NCI-H187 (cell line): ENCODE measurements around the gene LMX1B.
A peak's percentile ranks its signal among the peaks of the same experiment; 100 is the strongest.

Experiments
- DNase-seq, 2 experiments: peaks; one replicate each; lab custom pipeline; 2025; lab: John Stamatoyannopoulos, UW

The LMX1B gene

GRCh38 chr9:126658956-126659555 lies 45.3 kb downstream of the LMX1B start:
- DNase-seq = no peak

GRCh38 chr9:126661122-126661520 lies 47.4 kb downstream of the LMX1B start:
- no peak for DNase-seq

- no peak for DNase-seq
Measured at GRCh38 chr9:126661521-126662251, 48.0 kb downstream of the LMX1B start.

- no peak for DNase-seq
Measured at GRCh38 chr9:126663661-126664072, 49.9 kb downstream of the LMX1B start.

GRCh38 chr9:126664900-126665643 lies 51.3 kb downstream of the LMX1B start:
- no peak for DNase-seq

- no peak for DNase-seq
Measured at GRCh38 chr9:126665644-126666035, 51.9 kb downstream of the LMX1B start.

- DNase-seq = no peak
Measured at GRCh38 chr9:126666155-126666803, 52.6 kb downstream of the LMX1B start.

- peak; percentile 35 to 37 for DNase-seq
Measured at GRCh38 chr9:126667190-126668055, 53.7 kb downstream of the LMX1B start.

- DNase-seq = no peak
Measured at GRCh38 chr9:126668058-126668457, 54.3 kb downstream of the LMX1B start.

GRCh38 chr9:126669108-126669507 lies 55.4 kb downstream of the LMX1B start:
- no peak for DNase-seq

GRCh38 chr9:126670270-126670669 lies 56.5 kb downstream of the LMX1B start:
- DNase-seq = no peak

- DNase-seq = no peak
Measured at GRCh38 chr9:126671381-126671831, 57.7 kb downstream of the LMX1B start.

GRCh38 chr9:126671983-126672382 lies 58.3 kb downstream of the LMX1B start:
- no peak for DNase-seq

- DNase-seq = no peak
Measured at GRCh38 chr9:126672634-126673284, 59.0 kb downstream of the LMX1B start.

- DNase-seq = no peak
Measured at GRCh38 chr9:126673689-126674364, 60.1 kb downstream of the LMX1B start.

GRCh38 chr9:126674365-126675146 lies 60.8 kb downstream of the LMX1B start:
- DNase-seq = no peak

- DNase-seq = no peak
Measured at GRCh38 chr9:126675147-126675467, 61.4 kb downstream of the LMX1B start.

- no peak for DNase-seq
Measured at GRCh38 chr9:126676102-126676684, 62.5 kb downstream of the LMX1B start.

GRCh38 chr9:126676685-126677143 lies 63.0 kb downstream of the LMX1B start:
- DNase-seq = no peak
